Activated T-cell treated with anti-CD3 and anti-CD28 coated beads for 24 hours (primary cell): Measurements from ENCODE around the gene ENPP6.

Source experiments
- DNase-seq: peaks from one replicate; pipeline ENCODE4 v3.0.0-alpha.2; 2020; ENCODE audit warnings: low read depth

Gene ENPP6

GRCh38 chr4:184217634-184218033 is at the start of gene ENPP6:
TSS of gene ENPP6 (minus strand) at chr4:184217873. CDS start at chr4:184217819, 54 bp downstream.
- no peak for DNase-seq

- no peak for DNase-seq
Observed at GRCh38 chr4:184267206-184267608, 49.5 kb upstream of the ENPP6 start.

- DNase-seq: no peak
Observed at GRCh38 chr4:184265546-184266351, 48.1 kb upstream of the ENPP6 start.

- DNase-seq: peak; percentile 89
Observed at GRCh38 chr4:184263910-184264732, 46.4 kb upstream of the ENPP6 start.

- no peak for DNase-seq
Observed at GRCh38 chr4:184263461-184263860, 45.8 kb upstream of the ENPP6 start.

- no peak for DNase-seq
Observed at GRCh38 chr4:184262901-184263300, 45.2 kb upstream of the ENPP6 start.

GRCh38 chr4:184261246-184261645 is 43.6 kb upstream of the ENPP6 start:
- DNase-seq: no peak

GRCh38 chr4:184259866-184260265 is 42.2 kb upstream of the ENPP6 start:
- no peak for DNase-seq

GRCh38 chr4:184259081-184259480 is 41.4 kb upstream of the ENPP6 start:
- DNase-seq: no peak

GRCh38 chr4:184255871-184256642 is 38.4 kb upstream of the ENPP6 start:
- no peak for DNase-seq

GRCh38 chr4:184255361-184255760 is 37.7 kb upstream of the ENPP6 start:
- no peak for DNase-seq

- DNase-seq: no peak
Observed at GRCh38 chr4:184253072-184253420, 35.4 kb upstream of the ENPP6 start.

GRCh38 chr4:184252136-184253071 is 34.7 kb upstream of the ENPP6 start:
- DNase-seq: no peak

GRCh38 chr4:184251670-184251980 is 34.0 kb upstream of the ENPP6 start:
- DNase-seq: no peak

GRCh38 chr4:184250795-184251669 is 33.4 kb upstream of the ENPP6 start:
- no peak for DNase-seq

GRCh38 chr4:184248216-184248615 is 30.5 kb upstream of the ENPP6 start:
- DNase-seq: no peak

- DNase-seq: no peak
Observed at GRCh38 chr4:184247421-184247820, 29.7 kb upstream of the ENPP6 start.

GRCh38 chr4:184246426-184246825 is 28.8 kb upstream of the ENPP6 start:
- no peak for DNase-seq

- DNase-seq: no peak
Observed at GRCh38 chr4:184238072-184238745, 20.5 kb upstream of the ENPP6 start.

GRCh38 chr4:184237612-184238011 is 19.9 kb upstream of the ENPP6 start:
- DNase-seq: peak; percentile 39
